OCI-LY7 (cell line): ENCODE measurements around the gene RMND1. TPM values are rescaled to one million over a fixed set of nuclear protein-coding genes. Genes with fewer than 3 reads are reported as not detected.

Experiments used
- BruUV-seq: library from RNA; stranded (reverse); fragments of 400-500 nt; replicated peaks from 2 replicates; lab custom pipeline; 2021; lab: Mats Ljungman, UMichigan
- CTCF ChIA-PET: fragments of 300-600 bp; sonication (Branson Sonifier 250); formaldehyde crosslinking; loops from one replicate; lab custom pipeline; 2022; ENCODE audit warnings: antibody characterized with exemption; ENCODE audit not compliant: unreplicated experiment; lab: Charles Lee
- POLR2A ChIA-PET: fragments of 300-600 bp; sonication (Branson Sonifier 250); formaldehyde crosslinking; loops from one replicate; lab custom pipeline; 2022; ENCODE audit warnings: antibody characterized with exemption; lab: Charles Lee
- DNase-seq: peaks from one replicate; pipeline ENCODE4 v3.0.0-alpha.2; 2015; ENCODE audit warnings: low spot score
- H2AFZ ChIP-seq: fragments of 200-600 bp; sonication (generic), shearing (Covaris generic); 2 replicates; pipeline ENCODE4 v1.6.1; 2014; ENCODE audit warnings: mild to moderate bottlenecking, antibody characterized with exemption, low read length, moderate library complexity
- H3K27ac ChIP-seq: fragments of 200-600 bp; sonication (generic); 2 replicates; pipeline ENCODE4 v1.5.1; 2014; ENCODE audit warnings: mixed run types, low read depth, mild to moderate bottlenecking, moderate library complexity, low read length, inconsistent platforms; ENCODE audit not compliant: poor library complexity, severe bottlenecking
- H3K36me3 ChIP-seq: fragments of 200-600 bp; sonication (generic); 2 replicates; pipeline ENCODE4 v1.6.1; 2014; ENCODE audit warnings: mild to moderate bottlenecking, antibody characterized with exemption, low read length, moderate library complexity, mixed read lengths; ENCODE audit not compliant: insufficient read depth
- H3K4me1 ChIP-seq: fragments of 200-600 bp; sonication (generic); 2 replicates; pipeline ENCODE4 v1.5.1; 2014; ENCODE audit warnings: mild to moderate bottlenecking, low read length; ENCODE audit not compliant: insufficient read depth, poor library complexity, severe bottlenecking
- H3K4me2 ChIP-seq: fragments of 200-600 bp; sonication (generic); 2 replicates; pipeline ENCODE4 v1.6.1; 2014; ENCODE audit warnings: mild to moderate bottlenecking, low read length
- H3K4me3 ChIP-seq: fragments of 200-600 bp; sonication (generic); 2 replicates; pipeline ENCODE4 v1.5.1; 2014; ENCODE audit warnings: mild to moderate bottlenecking, low read depth, low read length; ENCODE audit not compliant: poor library complexity, severe bottlenecking
- H3K79me2 ChIP-seq: fragments of 200-600 bp; sonication (generic); 2 replicates; pipeline ENCODE4 v1.6.1; 2016; ENCODE audit warnings: low read depth, mild to moderate bottlenecking, low read length, moderate library complexity, mixed read lengths; ENCODE audit not compliant: insufficient read depth
- H3K9me2 ChIP-seq: fragments of 200-600 bp; sonication (generic); 2 replicates; pipeline ENCODE4 v1.6.1; 2016; ENCODE audit warnings: mild to moderate bottlenecking, low read length, mixed read lengths; ENCODE audit not compliant: insufficient read depth
- H3K9me3 ChIP-seq: fragments of 200-600 bp; sonication (generic); 2 replicates; pipeline ENCODE4 v1.6.1; 2014; ENCODE audit warnings: mild to moderate bottlenecking, mixed run types, low read length, mixed read lengths
- H4K20me1 ChIP-seq: fragments of 200-600 bp; sonication (generic); 2 replicates; pipeline ENCODE4 v1.6.1; 2014; ENCODE audit warnings: mild to moderate bottlenecking, antibody characterized with exemption, low read length, moderate library complexity, mixed read lengths; ENCODE audit not compliant: insufficient read depth
- CTCF ChIP-seq: fragments of 200-600 bp; sonication (generic); conservative IDR thresholded peaks from 2 replicates; pipeline ENCODE4 v1.5.1; 2014; ENCODE audit warnings: mild to moderate bottlenecking, antibody characterized with exemption, low read length, moderate library complexity, mixed read lengths
- EZH2phosphoT487 ChIP-seq: fragments of 200-600 bp; sonication (generic); IDR thresholded peaks from 2 replicates; pipeline ENCODE4 v1.6.1; 2018; ENCODE audit warnings: low read depth, borderline replicate concordance, mild to moderate bottlenecking, mixed run types, antibody characterized with exemption, low read length, moderate library complexity, mixed read lengths
- intact Hi-C: fragments of 100-400 bp; cut with micrococcal nuclease; formaldehyde crosslinking; loops from one replicate; pipeline ENCODE4 v1.10.0; 2022; ENCODE audit not compliant: unreplicated experiment
- total RNA-seq, 2 experiments: library from RNA; depleted of rRNA in 1 of 2; stranded (reverse); fragments of >200 nt in 1 of 2; shearing (Covaris generic) in 1 of 2; gene quantifications; 2 replicates each; pipeline ENCODE4 v1.2.3, GENCODE V29; 2014 to 2022

Gene RMND1
- total RNA-seq, 2 experiments from 2014 or later, result 21.2 to 22.3 TPM

- H2AFZ ChIP-seq, result no peak overlapping the region
- H3K36me3 ChIP-seq, result peaks cover 74% of the 10 kb centered on the region
- intact Hi-C loops, result no loop called here
- no peaks in the 10 kb centered on the region for H3K9me3 ChIP-seq
- POLR2A ChIA-PET, result interaction anchor here (0.5 to 2.8 kb wide), 5 partner anchors 10 to 1903 kb away, joined by 3 to 15 read pairs (median 3); partner anchors contain the start of gene RMND1
- H3K9me2 ChIP-seq, result no peaks in the 10 kb centered on the region
- no peaks in the 10 kb centered on the region for H3K4me1 ChIP-seq
- H3K79me2 ChIP-seq, result peaks cover 56% of the 10 kb centered on the region
- no peak overlapping the region for H3K27ac ChIP-seq
- no peak for DNase-seq
- 0 out of 2 replicates have a peak, but pooled peaks cover 5% of the 10 kb centered on the region for H4K20me1 ChIP-seq
- no peak overlapping the region for H3K4me2 ChIP-seq
- no peak for TF ChIP-seq CTCF
- no peak for TF ChIP-seq EZH2phosphoT487
- BruUV-seq, result no TSS peak
- CTCF ChIA-PET, result no interaction called here
- no peak overlapping the region for H3K4me3 ChIP-seq
Measured at GRCh38 chr6:151440498-151440897, 11.4 kb downstream of the RMND1 start.

GRCh38 chr6:151437401-151437800, 14.5 kb downstream of the RMND1 start:
- Histone ChIP-seq H3K4me3 (no peak overlapping the region), H3K9me3 (no peaks in the 10 kb centered on the region), H2AFZ (no peak overlapping the region), H4K20me1 (0 out of 2 replicates have a peak, but pooled peaks cover 5% of the 10 kb centered on the region), H3K4me1 (peaks cover 6% of the 10 kb centered on the region), H3K36me3 (peaks cover 63% of the 10 kb centered on the region), H3K4me2 (no peak overlapping the region), H3K9me2 (no peaks in the 10 kb centered on the region), H3K27ac (no peak overlapping the region), H3K79me2 (peaks cover 43% of the 10 kb centered on the region)
- ChIA-PET POLR2A (interaction anchor here (0.5 to 2.1 kb wide), 4 partner anchors 12 to 138 kb away, joined by 3 to 7 read pairs (median 5); no protein-coding TSS in a partner anchor), CTCF (no interaction called here)
- intact Hi-C loops, result no loop called here
- TF ChIP-seq EZH2phosphoT487 (no peak), CTCF (no peak)
- no peak for DNase-seq
- no TSS peak for BruUV-seq

- H3K4me1 ChIP-seq, result peaks cover 6% of the 10 kb centered on the region
- H3K4me2 ChIP-seq, result no peak overlapping the region
- no peak overlapping the region for H2AFZ ChIP-seq
- H3K36me3 ChIP-seq, result peaks cover 69% of the 10 kb centered on the region
- intact Hi-C loops, result no loop called here
- no peak overlapping the region for H3K4me3 ChIP-seq
- H4K20me1 ChIP-seq, result 0 out of 2 replicates have a peak, but pooled peaks cover 5% of the 10 kb centered on the region
- BruUV-seq, result no TSS peak
- TF ChIP-seq CTCF (no peak), EZH2phosphoT487 (no peak)
- ChIA-PET POLR2A (interaction anchor here (2.1 kb wide), 1 partner anchor 23 kb away, joined by 7 read pairs; no protein-coding TSS in a partner anchor), CTCF (no interaction called here)
- no peak for DNase-seq
- no peaks in the 10 kb centered on the region for H3K9me2 ChIP-seq
- no peak overlapping the region for H3K27ac ChIP-seq
- peaks cover 41% of the 10 kb centered on the region for H3K79me2 ChIP-seq
- no peaks in the 10 kb centered on the region for H3K9me3 ChIP-seq
Measured at GRCh38 chr6:151436802-151437201, 15.1 kb downstream of the RMND1 start.
